Activated T-cell treated with anti-CD3 and anti-CD28 coated beads, Interleukin-2, amount 50 U/mL, for 48 hours (primary cell): ENCODE measurements around the gene CDK5R1.

Source experiments
- DNase-seq, 2 experiments: peaks; one replicate each; pipeline ENCODE4 v3.0.0-alpha.2; 2020

Gene CDK5R1

GRCh38 chr17:32493976-32494513 lies 7.3 kb downstream of the CDK5R1 start:
- no peak for DNase-seq

- no peak for DNase-seq
Measured at GRCh38 chr17:32494621-32495358, 8.0 kb downstream of the CDK5R1 start.

GRCh38 chr17:32495359-32496231 lies 8.8 kb downstream of the CDK5R1 start:
- no peak for DNase-seq

- no peak for DNase-seq
Measured at GRCh38 chr17:32496395-32497073, 9.7 kb downstream of the CDK5R1 start.

GRCh38 chr17:32497431-32498205 lies 10.8 kb downstream of the CDK5R1 start:
- DNase-seq, result no peak

- DNase-seq, result no peak
Measured at GRCh38 chr17:32498391-32498790, 11.6 kb downstream of the CDK5R1 start.

- no peak for DNase-seq
Measured at GRCh38 chr17:32502013-32502412, 15.2 kb downstream of the CDK5R1 start.

- no peak for DNase-seq
Measured at GRCh38 chr17:32502710-32503109, 15.9 kb downstream of the CDK5R1 start.

- DNase-seq, result no peak
Measured at GRCh38 chr17:32503251-32504165, 16.7 kb downstream of the CDK5R1 start.

GRCh38 chr17:32504166-32504990 lies 17.6 kb downstream of the CDK5R1 start:
- no peak for DNase-seq

GRCh38 chr17:32508926-32509325 lies 22.1 kb downstream of the CDK5R1 start:
- no peak for DNase-seq

GRCh38 chr17:32510466-32510865 lies 23.7 kb downstream of the CDK5R1 start:
- DNase-seq, result no peak

GRCh38 chr17:32512328-32512727 lies 25.5 kb downstream of the CDK5R1 start:
- no peak for DNase-seq

- DNase-seq, result no peak
Measured at GRCh38 chr17:32513579-32513978, 26.8 kb downstream of the CDK5R1 start.

GRCh38 chr17:32514606-32515005 lies 27.8 kb downstream of the CDK5R1 start:
- DNase-seq, result no peak

- no peak for DNase-seq
Measured at GRCh38 chr17:32515677-32516383, 29.0 kb downstream of the CDK5R1 start.

GRCh38 chr17:32516450-32516849 lies 29.7 kb downstream of the CDK5R1 start:
- DNase-seq, result no peak

- DNase-seq, result no peak
Measured at GRCh38 chr17:32516940-32517701, 30.3 kb downstream of the CDK5R1 start.

GRCh38 chr17:32517982-32518381 lies 31.2 kb downstream of the CDK5R1 start:
- DNase-seq, result no peak
